GM12874 (cell line): ENCODE results near the gene SMAP2.
A peak's percentile ranks its signal among the peaks of the same experiment; 100 is the strongest.

ENCODE experiments used
- CTCF ChIP-seq: IDR thresholded peaks from 2 replicates; pipeline ENCODE4 v1.5.1; 2011; ENCODE audit warnings: low read depth, mild to moderate bottlenecking, control low read depth, low read length, moderate library complexity; ENCODE audit not compliant: insufficient read depth

SMAP2 gene

GRCh38 chr1:40397258-40397657 is 23.7 kb downstream of the SMAP2 start:
- TF ChIP-seq CTCF, result no peak

GRCh38 chr1:40399984-40400704 is 26.6 kb downstream of the SMAP2 start:
- TF ChIP-seq CTCF, result no peak

GRCh38 chr1:40401473-40402201 is 28.1 kb downstream of the SMAP2 start:
- no peak for TF ChIP-seq CTCF

GRCh38 chr1:40404670-40405462 is 31.3 kb downstream of the SMAP2 start:
- TF ChIP-seq CTCF, result peak; percentile 39; the same call in 1 of the 2 replicates

- no peak for TF ChIP-seq CTCF
These were observed 32.3 kb downstream of the SMAP2 start for GRCh38 chr1:40405812-40406211.

GRCh38 chr1:40407453-40407852 is 33.9 kb downstream of the SMAP2 start:
- TF ChIP-seq CTCF, result no peak

- no peak for TF ChIP-seq CTCF
These were observed 35.9 kb downstream of the SMAP2 start for GRCh38 chr1:40409467-40409866.
